ENCODE measurements around the gene BRCA1.
A peak's percentile ranks its signal among the peaks of the same experiment; 100 is the strongest.

Gene BRCA1

GRCh38 chr17:43025290-43025657 is 99.9 kb downstream of the BRCA1 start:
- DNase-seq (ENCODE audit: low spot score): no peak

- DNase-seq (ENCODE audit: low spot score): peak; percentile 98
Observed at GRCh38 chr17:43024407-43025289, 100.5 kb downstream of the BRCA1 start, which contains the start of gene RND2. Gene RND2 (plus strand): TSS chr17:43025231. CDS start chr17:43025348, 117 bp downstream.

GRCh38 chr17:43021741-43022512 is 103.2 kb downstream of the BRCA1 start, which contains the start of gene VAT1:
Gene VAT1 (minus strand): TSS chr17:43022385. CDS start chr17:43022322, 63 bp downstream.
- peak; percentile 91 for DNase-seq (ENCODE audit: low spot score)

- peak; percentile 83 for DNase-seq (ENCODE audit: low spot score)
Observed at GRCh38 chr17:43020789-43021740, 104.1 kb downstream of the BRCA1 start.

- DNase-seq (ENCODE audit: low spot score): no peak
Observed at GRCh38 chr17:43020030-43020621, 105.0 kb downstream of the BRCA1 start.

- DNase-seq (ENCODE audit: low spot score): peak; percentile 36
Observed at GRCh38 chr17:43019418-43019817, 105.7 kb downstream of the BRCA1 start.

- DNase-seq (ENCODE audit: low spot score): no peak
Observed at GRCh38 chr17:43018932-43019331, 106.2 kb downstream of the BRCA1 start.

GRCh38 chr17:43018008-43018853 is 106.9 kb downstream of the BRCA1 start:
- no peak for DNase-seq (ENCODE audit: low spot score)

- DNase-seq (ENCODE audit: low spot score): no peak
Observed at GRCh38 chr17:43016216-43016615, 108.9 kb downstream of the BRCA1 start.

- no peak for DNase-seq (ENCODE audit: low spot score)
Observed at GRCh38 chr17:43015579-43015978, 109.6 kb downstream of the BRCA1 start.

- DNase-seq (ENCODE audit: low spot score): no peak
Observed at GRCh38 chr17:43014649-43015542, 110.3 kb downstream of the BRCA1 start.

- no peak for DNase-seq (ENCODE audit: low spot score)
Observed at GRCh38 chr17:43014020-43014648, 111.0 kb downstream of the BRCA1 start.

GRCh38 chr17:43013296-43013695 is 111.9 kb downstream of the BRCA1 start:
- no peak for DNase-seq (ENCODE audit: low spot score)

- no peak for DNase-seq (ENCODE audit: low spot score)
Observed at GRCh38 chr17:43011728-43012472, 113.3 kb downstream of the BRCA1 start.

- no peak for DNase-seq (ENCODE audit: low spot score)
Observed at GRCh38 chr17:43010667-43011308, 114.4 kb downstream of the BRCA1 start.

- peak; percentile 79 for DNase-seq (ENCODE audit: low spot score)
Observed at GRCh38 chr17:43006639-43007551, 118.3 kb downstream of the BRCA1 start, which contains the start of gene IFI35. Gene IFI35 (plus strand): TSS chr17:43006784. CDS start chr17:43006948, 164 bp downstream.

All from AG08396 (cell line).